GM12801 (cell line): Measurements from ENCODE around the gene MDM2.

Source experiments
- TF ChIP-seq, protein P1 (sequence below): IDR thresholded peaks from one replicate; pipeline ENCODE4 v1.5.1; 2011; ENCODE audit warnings: control low read depth; ENCODE audit not compliant: insufficient read length; ENCODE audit errors: extremely low read depth

MDM2 gene

DNA sequence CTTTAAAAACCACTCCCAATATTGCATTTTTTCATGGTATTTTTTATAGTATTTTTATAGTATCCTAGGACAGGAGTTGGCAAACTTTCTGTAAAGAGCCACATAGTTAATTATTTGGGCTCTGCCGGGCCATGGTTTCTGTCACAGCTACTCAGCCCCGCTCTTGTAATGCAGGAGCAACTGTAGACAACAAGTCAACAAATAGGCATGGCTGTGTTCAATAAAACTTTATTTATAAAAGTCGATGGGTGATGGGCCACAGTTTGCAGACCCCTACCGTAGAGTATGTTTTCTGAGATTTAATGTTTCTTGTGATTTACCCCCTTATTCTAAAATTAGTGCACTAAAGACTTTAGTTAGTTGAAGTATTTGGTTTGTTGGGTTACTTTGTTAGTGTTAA, 25.5 kb downstream of the MDM2 start:
- TF ChIP-seq, protein P1, sequence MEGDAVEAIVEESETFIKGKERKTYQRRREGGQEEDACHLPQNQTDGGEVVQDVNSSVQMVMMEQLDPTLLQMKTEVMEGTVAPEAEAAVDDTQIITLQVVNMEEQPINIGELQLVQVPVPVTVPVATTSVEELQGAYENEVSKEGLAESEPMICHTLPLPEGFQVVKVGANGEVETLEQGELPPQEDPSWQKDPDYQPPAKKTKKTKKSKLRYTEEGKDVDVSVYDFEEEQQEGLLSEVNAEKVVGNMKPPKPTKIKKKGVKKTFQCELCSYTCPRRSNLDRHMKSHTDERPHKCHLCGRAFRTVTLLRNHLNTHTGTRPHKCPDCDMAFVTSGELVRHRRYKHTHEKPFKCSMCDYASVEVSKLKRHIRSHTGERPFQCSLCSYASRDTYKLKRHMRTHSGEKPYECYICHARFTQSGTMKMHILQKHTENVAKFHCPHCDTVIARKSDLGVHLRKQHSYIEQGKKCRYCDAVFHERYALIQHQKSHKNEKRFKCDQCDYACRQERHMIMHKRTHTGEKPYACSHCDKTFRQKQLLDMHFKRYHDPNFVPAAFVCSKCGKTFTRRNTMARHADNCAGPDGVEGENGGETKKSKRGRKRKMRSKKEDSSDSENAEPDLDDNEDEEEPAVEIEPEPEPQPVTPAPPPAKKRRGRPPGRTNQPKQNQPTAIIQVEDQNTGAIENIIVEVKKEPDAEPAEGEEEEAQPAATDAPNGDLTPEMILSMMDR: no peak

DNA sequence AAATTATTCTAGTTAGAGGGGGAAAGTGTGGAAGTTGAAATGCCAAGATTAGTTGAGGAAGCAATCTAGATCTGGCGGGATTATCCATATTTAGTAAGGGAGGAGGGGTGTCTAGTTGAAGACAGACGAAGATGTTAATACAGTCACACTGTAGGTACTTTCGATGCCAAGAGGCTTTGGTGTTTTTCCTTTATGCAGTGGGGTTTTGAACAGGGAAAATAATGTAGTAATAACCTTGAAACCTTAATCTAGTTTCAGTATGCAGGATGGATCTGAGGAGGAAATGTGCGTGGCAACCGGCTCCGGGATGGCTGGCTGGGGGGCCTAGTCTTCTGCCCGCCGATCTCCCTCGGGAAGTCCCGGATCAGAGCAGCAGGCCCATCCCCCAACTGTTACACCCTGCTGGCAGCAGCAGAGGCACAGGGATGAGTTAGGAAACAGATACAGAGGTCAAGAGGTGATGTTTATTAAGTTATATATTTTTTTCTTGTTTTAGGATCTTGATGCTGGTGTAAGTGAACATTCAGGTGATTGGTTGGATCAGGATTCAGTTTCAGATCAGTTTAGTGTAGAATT, 27.4 kb downstream of the MDM2 start:
- TF ChIP-seq, protein P1: no peak

DNA sequence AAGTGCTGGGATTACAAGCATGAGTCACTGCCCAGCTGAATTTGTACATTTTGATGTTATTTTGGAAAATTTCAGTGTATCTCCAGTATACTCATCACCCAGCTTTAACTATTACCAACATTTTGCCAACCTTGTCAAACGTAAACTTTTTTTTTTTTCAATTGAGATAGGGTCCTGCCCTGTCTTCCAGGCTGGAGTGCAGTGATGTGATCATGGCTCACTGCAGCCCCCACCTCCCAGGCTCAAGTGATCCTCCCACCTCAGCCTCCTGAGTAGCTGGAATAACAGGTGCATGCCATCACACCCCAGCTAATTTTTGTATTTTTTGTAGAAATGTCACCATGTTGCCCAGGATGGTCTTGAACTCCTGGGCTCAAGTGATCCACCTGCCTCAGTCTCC, 29.2 kb downstream of the MDM2 start:
- TF ChIP-seq, protein P1: no peak

DNA sequence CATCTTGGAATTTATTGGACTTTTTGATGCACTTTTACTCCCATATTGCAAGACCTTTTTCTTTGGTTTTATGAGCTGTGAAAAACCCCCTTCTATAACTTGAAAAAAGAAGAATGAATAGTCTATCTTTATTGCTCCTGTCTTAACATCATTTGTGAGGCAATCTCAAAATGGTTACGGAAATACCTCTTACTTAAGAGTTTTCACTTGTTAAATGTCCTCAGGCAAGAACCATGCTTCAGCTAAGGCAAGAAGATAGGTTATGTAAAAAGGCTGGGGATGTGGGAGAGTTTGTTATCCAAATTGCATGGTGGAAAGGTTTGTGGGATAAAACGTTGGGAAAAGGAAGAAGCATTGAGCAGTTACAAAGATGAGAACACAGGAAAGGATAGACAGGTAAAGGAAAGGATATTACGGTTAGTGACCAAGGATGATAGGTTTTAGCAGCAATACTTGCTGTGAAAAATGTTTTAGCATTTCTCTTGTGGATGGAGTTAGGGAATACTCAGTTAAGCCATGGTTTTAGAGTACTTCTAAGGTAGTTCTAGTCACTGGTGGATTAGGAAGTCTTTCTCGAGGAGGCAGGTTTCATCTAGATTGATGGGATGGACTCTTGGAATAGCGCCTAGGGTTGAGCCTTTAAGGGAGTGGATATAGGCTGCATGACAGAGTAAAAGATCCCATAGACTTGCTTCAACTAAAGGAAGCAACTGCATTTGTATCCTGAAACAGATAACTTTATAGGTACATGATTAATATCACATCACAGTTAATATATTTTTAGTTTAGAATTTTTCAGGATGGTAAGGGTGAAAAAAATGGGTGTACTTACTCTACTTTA, 30.3 kb downstream of the MDM2 start:
- TF ChIP-seq, protein P1: no peak

DNA sequence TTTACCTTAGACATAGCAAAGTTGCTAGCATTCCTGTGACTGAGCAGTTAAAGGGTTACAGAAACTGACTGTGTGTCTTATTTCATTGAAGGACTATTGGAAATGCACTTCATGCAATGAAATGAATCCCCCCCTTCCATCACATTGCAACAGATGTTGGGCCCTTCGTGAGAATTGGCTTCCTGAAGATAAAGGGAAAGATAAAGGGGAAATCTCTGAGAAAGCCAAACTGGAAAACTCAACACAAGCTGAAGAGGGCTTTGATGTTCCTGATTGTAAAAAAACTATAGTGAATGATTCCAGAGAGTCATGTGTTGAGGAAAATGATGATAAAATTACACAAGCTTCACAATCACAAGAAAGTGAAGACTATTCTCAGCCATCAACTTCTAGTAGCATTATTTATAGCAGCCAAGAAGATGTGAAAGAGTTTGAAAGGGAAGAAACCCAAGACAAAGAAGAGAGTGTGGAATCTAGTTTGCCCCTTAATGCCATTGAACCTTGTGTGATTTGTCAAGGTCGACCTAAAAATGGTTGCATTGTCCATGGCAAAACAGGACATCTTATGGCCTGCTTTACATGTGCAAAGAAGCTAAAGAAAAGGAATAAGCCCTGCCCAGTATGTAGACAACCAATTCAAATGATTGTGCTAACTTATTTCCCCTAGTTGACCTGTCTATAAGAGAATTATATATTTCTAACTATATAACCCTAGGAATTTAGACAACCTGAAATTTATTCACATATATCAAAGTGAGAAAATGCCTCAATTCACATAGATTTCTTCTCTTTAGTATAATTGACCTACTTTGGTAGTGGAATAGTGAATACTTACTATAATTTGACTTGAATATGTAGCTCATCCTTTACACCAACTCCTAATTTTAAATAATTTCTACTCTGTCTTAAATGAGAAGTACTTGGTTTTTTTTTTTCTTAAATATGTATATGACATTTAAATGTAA, 31.5 kb downstream of the MDM2 start:
- TF ChIP-seq, protein P1: no peak

DNA sequence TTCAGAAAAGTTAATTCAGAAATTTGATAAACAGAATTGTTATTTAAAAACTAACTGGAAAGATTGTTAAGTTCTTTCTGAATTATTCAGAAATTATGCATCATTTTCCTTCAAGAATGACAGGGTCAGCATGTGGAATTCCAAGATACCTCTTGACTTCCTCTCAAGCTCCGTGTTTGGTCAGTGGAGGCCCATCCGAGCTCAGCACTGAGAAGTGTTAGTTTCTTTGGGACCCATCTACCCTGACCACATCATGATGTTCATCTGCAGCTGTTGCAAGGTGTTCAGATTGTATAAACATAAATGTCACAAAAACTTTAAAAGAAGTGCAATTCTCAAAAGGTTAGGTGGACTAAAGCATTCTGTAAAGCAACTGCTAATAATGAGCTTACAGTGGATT, 33.7 kb downstream of the MDM2 start:
- TF ChIP-seq, protein P1: no peak

DNA sequence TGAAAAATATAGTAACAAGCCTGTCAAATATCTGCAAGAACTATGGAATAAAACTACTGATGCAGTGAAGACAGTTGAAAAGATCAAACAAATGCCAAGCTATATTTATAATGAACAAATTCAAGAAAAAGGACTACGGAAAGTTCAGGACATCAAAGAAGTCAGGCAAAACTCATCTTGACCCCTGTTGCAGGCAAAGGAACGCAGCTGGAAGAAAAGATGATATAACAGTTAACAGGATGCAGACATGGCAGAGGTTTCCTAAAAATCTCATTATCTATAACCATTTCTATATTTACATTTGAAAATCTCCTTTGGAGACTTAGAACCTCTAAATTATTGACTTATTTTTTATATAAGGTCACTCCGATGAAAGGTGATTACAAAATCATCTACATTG, 34.1 kb downstream of the MDM2 start:
- TF ChIP-seq, protein P1: no peak
